Measurements from ENCODE around the gene CPNE2.
A peak's percentile ranks its signal among the peaks of the same experiment; 100 is the strongest.

CPNE2 gene

DNA sequence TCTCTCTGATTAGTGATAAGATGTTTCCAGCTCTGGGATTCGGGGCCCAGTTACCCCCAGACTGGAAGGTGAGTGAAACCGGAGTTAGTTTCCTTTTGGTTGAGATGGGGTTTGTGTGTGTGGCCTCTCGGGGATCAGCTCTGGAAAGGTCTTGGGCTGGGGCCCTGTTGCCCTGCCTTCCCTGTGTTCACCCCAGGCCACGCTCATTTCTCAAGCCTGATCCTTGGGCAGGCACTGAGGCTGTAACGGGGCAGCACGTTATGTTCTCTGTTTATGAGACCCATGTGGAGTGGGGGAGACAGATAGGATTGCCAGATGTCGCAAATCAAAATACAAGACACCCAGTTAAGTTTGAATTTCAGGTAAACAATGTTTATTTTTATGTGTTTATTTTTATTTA is 35.5 kb downstream of the CPNE2 start:
- no peak overlapping the region for H3K27ac ChIP-seq
- TF ChIP-seq, protein P1, sequence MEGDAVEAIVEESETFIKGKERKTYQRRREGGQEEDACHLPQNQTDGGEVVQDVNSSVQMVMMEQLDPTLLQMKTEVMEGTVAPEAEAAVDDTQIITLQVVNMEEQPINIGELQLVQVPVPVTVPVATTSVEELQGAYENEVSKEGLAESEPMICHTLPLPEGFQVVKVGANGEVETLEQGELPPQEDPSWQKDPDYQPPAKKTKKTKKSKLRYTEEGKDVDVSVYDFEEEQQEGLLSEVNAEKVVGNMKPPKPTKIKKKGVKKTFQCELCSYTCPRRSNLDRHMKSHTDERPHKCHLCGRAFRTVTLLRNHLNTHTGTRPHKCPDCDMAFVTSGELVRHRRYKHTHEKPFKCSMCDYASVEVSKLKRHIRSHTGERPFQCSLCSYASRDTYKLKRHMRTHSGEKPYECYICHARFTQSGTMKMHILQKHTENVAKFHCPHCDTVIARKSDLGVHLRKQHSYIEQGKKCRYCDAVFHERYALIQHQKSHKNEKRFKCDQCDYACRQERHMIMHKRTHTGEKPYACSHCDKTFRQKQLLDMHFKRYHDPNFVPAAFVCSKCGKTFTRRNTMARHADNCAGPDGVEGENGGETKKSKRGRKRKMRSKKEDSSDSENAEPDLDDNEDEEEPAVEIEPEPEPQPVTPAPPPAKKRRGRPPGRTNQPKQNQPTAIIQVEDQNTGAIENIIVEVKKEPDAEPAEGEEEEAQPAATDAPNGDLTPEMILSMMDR (conservative IDR thresholded peaks at IDR 0.05): no peak

- no peak overlapping the region for H3K27ac ChIP-seq
- TF ChIP-seq, protein P1 (conservative IDR thresholded peaks at IDR 0.05): no peak
These were observed 36.5 kb downstream of the CPNE2 start for GRCh38 chr16:57128771-57129389.

GRCh38 chr16:57130950-57131321 is 38.6 kb downstream of the CPNE2 start:
- TF ChIP-seq, protein P1 (conservative IDR thresholded peaks at IDR 0.05): no peak
- H3K27ac ChIP-seq: no peak overlapping the region

DNA sequence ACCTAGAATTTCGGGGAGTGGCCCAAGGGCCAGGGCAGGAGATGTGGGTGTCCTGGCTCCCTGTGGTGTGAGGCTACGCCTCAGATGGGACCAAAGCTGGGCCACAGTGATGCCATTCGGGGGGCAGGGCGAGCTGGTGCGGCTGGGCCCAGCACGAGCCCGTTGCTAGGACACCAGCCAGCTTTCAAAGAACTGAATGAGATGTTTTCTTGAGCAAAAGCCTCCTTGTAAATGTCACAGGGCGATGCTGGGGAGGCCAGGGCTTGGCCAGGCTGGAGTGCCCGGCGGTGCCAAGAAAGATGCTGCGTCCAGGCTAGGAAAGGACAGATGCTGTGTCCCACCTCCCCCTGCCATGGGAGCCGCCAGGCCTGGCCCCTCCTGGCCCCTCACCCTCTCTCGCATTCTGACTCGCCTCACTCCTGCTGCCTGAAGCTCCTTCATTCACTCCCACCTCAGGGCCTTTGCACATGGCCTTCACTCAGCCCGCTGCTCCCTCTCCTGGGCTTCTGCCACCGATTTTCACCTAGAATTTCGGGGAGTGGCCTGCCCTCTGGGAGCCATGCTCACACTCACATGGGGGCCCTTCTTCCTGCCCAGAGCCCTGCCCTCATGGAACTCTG is 39.1 kb downstream of the CPNE2 start:
- H3K27ac ChIP-seq: no peak overlapping the region
- TF ChIP-seq, protein P1 (conservative IDR thresholded peaks at IDR 0.05): no peak

GRCh38 chr16:57132470-57132869 is 40.1 kb downstream of the CPNE2 start:
- 0 out of 2 replicates have a peak overlapping the region, but pooled peaks have one; percentile 9 for H3K27ac ChIP-seq
- TF ChIP-seq, protein P1 (conservative IDR thresholded peaks at IDR 0.05): no peak

- no peak overlapping the region for H3K27ac ChIP-seq
- TF ChIP-seq, protein P1 (conservative IDR thresholded peaks at IDR 0.05): no peak
These were observed 40.6 kb downstream of the CPNE2 start for GRCh38 chr16:57133031-57133430.

GRCh38 chr16:57133886-57134285 is 41.5 kb downstream of the CPNE2 start:
- peak overlapping the region; percentile 71 for H3K27ac ChIP-seq
- TF ChIP-seq, protein P1 (conservative IDR thresholded peaks at IDR 0.05): no peak

All from VCaP (cell line).